ENCODE results near the gene FARS2.

FARS2 gene

GRCh38 chr6:5589422-5590141 lies 328.3 kb downstream of the FARS2 start:
- Histone ChIP-seq H3K4me3 (ENCODE audit: low read depth in 1 of 2, low read length in 2 of 2) (no peak overlapping the region), H3K9ac (ENCODE audit: low read depth, low read length) (no peak overlapping the region), H3K79me2 (ENCODE audit: insufficient read depth, low read length) (no peaks in the 10 kb centered on the region), H3K27ac (ENCODE audit: low read length) (no peak overlapping the region), H3K9me3 (ENCODE audit: insufficient read depth, low read length, severe bottlenecking) (peaks cover 6% of the 10 kb centered on the region), H4K20me1 (ENCODE audit: insufficient read depth, low read length) (no peaks in the 10 kb centered on the region; the same call in 1 of the 2 replicates), H3K36me3 (ENCODE audit: insufficient read depth, low read length) (no peaks in the 10 kb centered on the region), H3K4me1 (ENCODE audit: insufficient read depth, low read length) (no peaks in the 10 kb centered on the region), H2AFZ (ENCODE audit: low read depth, low read length) (no peak overlapping the region), H3K4me2 (ENCODE audit: insufficient read depth, low read length) (no peak overlapping the region), H3K27me3 (ENCODE audit: insufficient read depth, low read length, poor library complexity) (no peaks in the 10 kb centered on the region)
- TF ChIP-seq EZH2 (IDR thresholded peaks at IDR 0.05; ENCODE audit: borderline replicate concordance, low read depth, low read length, severe bottlenecking) (no peak), CTCF (IDR thresholded peaks at IDR 0.05; ENCODE audit: borderline replicate concordance, extremely low read depth, low read length, poor library complexity, severe bottlenecking) (no peak)
- no peak for DNase-seq
- ATAC-seq (ENCODE audit: insufficient read depth, low read depth) = no peak

GRCh38 chr6:5590187-5590586 lies 328.9 kb downstream of the FARS2 start:
- no peak for DNase-seq
- Histone ChIP-seq H3K9me3 (ENCODE audit: insufficient read depth, low read length, severe bottlenecking) (peaks cover 6% of the 10 kb centered on the region), H3K27ac (ENCODE audit: low read length) (no peak overlapping the region), H3K4me2 (ENCODE audit: insufficient read depth, low read length) (no peak overlapping the region), H3K27me3 (ENCODE audit: insufficient read depth, low read length, poor library complexity) (no peaks in the 10 kb centered on the region), H3K4me3 (ENCODE audit: low read depth in 1 of 2, low read length in 2 of 2) (no peak overlapping the region), H3K36me3 (ENCODE audit: insufficient read depth, low read length) (no peaks in the 10 kb centered on the region), H2AFZ (ENCODE audit: low read depth, low read length) (no peak overlapping the region), H4K20me1 (ENCODE audit: insufficient read depth, low read length) (no peaks in the 10 kb centered on the region; the same call in 1 of the 2 replicates), H3K9ac (ENCODE audit: low read depth, low read length) (no peak overlapping the region), H3K4me1 (ENCODE audit: insufficient read depth, low read length) (no peaks in the 10 kb centered on the region), H3K79me2 (ENCODE audit: insufficient read depth, low read length) (no peaks in the 10 kb centered on the region)
- ATAC-seq (ENCODE audit: insufficient read depth, low read depth) = no peak
- TF ChIP-seq EZH2 (IDR thresholded peaks at IDR 0.05; ENCODE audit: borderline replicate concordance, low read depth, low read length, severe bottlenecking) = no peak
- TF ChIP-seq CTCF (IDR thresholded peaks at IDR 0.05; ENCODE audit: borderline replicate concordance, extremely low read depth, low read length, poor library complexity, severe bottlenecking) = no peak

GRCh38 chr6:5592886-5593519 lies 331.7 kb downstream of the FARS2 start:
- H3K4me2 ChIP-seq (ENCODE audit: insufficient read depth, low read length) = no peak overlapping the region
- H3K27me3 ChIP-seq (ENCODE audit: insufficient read depth, low read length, poor library complexity) = no peaks in the 10 kb centered on the region
- H3K36me3 ChIP-seq (ENCODE audit: insufficient read depth, low read length) = no peaks in the 10 kb centered on the region
- H3K79me2 ChIP-seq (ENCODE audit: insufficient read depth, low read length) = no peaks in the 10 kb centered on the region
- no peaks in the 10 kb centered on the region for H3K4me1 ChIP-seq (ENCODE audit: insufficient read depth, low read length)
- H3K9me3 ChIP-seq (ENCODE audit: insufficient read depth, low read length, severe bottlenecking) = no peaks in the 10 kb centered on the region
- no peak for TF ChIP-seq CTCF (IDR thresholded peaks at IDR 0.05; ENCODE audit: borderline replicate concordance, extremely low read depth, low read length, poor library complexity, severe bottlenecking)
- TF ChIP-seq EZH2 (IDR thresholded peaks at IDR 0.05; ENCODE audit: borderline replicate concordance, low read depth, low read length, severe bottlenecking) = no peak
- no peaks in the 10 kb centered on the region; the same call in 1 of the 2 replicates for H4K20me1 ChIP-seq (ENCODE audit: insufficient read depth, low read length)
- no peak overlapping the region for H3K4me3 ChIP-seq (ENCODE audit: low read depth in 1 of 2, low read length in 2 of 2)
- DNase-seq (no peak), ATAC-seq (ENCODE audit: insufficient read depth, low read depth) (no peak)
- H3K27ac ChIP-seq (ENCODE audit: low read length) = no peak overlapping the region
- H2AFZ ChIP-seq (ENCODE audit: low read depth, low read length) = no peak overlapping the region
- H3K9ac ChIP-seq (ENCODE audit: low read depth, low read length) = no peak overlapping the region
